GM18519 (cell line): Measurements from ENCODE around the gene ZBTB34.

Experiments
- ATAC-seq: cut with Tn5 transposase; IDR thresholded peaks from one replicate; pipeline ENCODE4 v1.9.1; 2021; ENCODE audit warnings: mild to moderate bottlenecking, moderate library complexity; ENCODE audit not compliant: unreplicated experiment, low FRiP score

The ZBTB34 gene

GRCh38 chr9:126842220-126842842 lies 18.1 kb upstream of the ZBTB34 start:
- ATAC-seq, result no peak

GRCh38 chr9:126842977-126843799 lies 17.3 kb upstream of the ZBTB34 start:
- no peak for ATAC-seq

- ATAC-seq, result no peak
Measured at GRCh38 chr9:126844085-126844484, 16.4 kb upstream of the ZBTB34 start.

- ATAC-seq, result no peak
Measured at GRCh38 chr9:126847051-126847450, 13.4 kb upstream of the ZBTB34 start.

GRCh38 chr9:126849591-126850225 lies 10.7 kb upstream of the ZBTB34 start:
- ATAC-seq, result no peak

GRCh38 chr9:126851286-126851880 lies 9.1 kb upstream of the ZBTB34 start:
- ATAC-seq, result no peak

- ATAC-seq, result no peak
Measured at GRCh38 chr9:126852086-126852688, 8.3 kb upstream of the ZBTB34 start.

- no peak for ATAC-seq
Measured at GRCh38 chr9:126853667-126854066, 6.8 kb upstream of the ZBTB34 start.

- ATAC-seq, result no peak
Measured at GRCh38 chr9:126854734-126855133, 5.7 kb upstream of the ZBTB34 start.

GRCh38 chr9:126856326-126856877 lies 4.0 kb upstream of the ZBTB34 start:
- no peak for ATAC-seq

GRCh38 chr9:126857261-126857960 lies 3.0 kb upstream of the ZBTB34 start:
- no peak for ATAC-seq

- no peak for ATAC-seq
Measured at GRCh38 chr9:126859111-126859510, 1.3 kb upstream of the ZBTB34 start.

- ATAC-seq, result no peak
Measured at GRCh38 chr9:126860757-126861466, 473 bp downstream of the ZBTB34 start.

- ATAC-seq, result no peak
Measured at GRCh38 chr9:126861707-126862103, 1.3 kb downstream of the ZBTB34 start.

GRCh38 chr9:126862104-126862761 lies 1.8 kb downstream of the ZBTB34 start:
- no peak for ATAC-seq

- no peak for ATAC-seq
Measured at GRCh38 chr9:126864771-126865170, 4.3 kb downstream of the ZBTB34 start.

GRCh38 chr9:126869368-126869767 lies 8.9 kb downstream of the ZBTB34 start:
- ATAC-seq, result no peak

- ATAC-seq, result no peak
Measured at GRCh38 chr9:126872516-126872915, 12.1 kb downstream of the ZBTB34 start.
